NCI-H2171 (cell line): ENCODE results near the gene HK3.
"Not testable (repeated sequence)": the region's sequence is repeated elsewhere in the genome, so short reads cannot be mapped to it uniquely, and the experiment has no call there.

Experiments
- DNase-seq: peaks from one replicate; lab custom pipeline; 2025; lab: John Stamatoyannopoulos, UW

HK3 gene

GRCh38 chr5:176883700-176884570 lies 15.2 kb downstream of the HK3 start:
- DNase-seq, result no peak

- no peak for DNase-seq
Measured at GRCh38 chr5:176882567-176882903, 16.6 kb downstream of the HK3 start.

- DNase-seq, result no peak
Measured at GRCh38 chr5:176881816-176882566, 17.2 kb downstream of the HK3 start.

GRCh38 chr5:176881021-176881749 lies 18.0 kb downstream of the HK3 start:
- no peak for DNase-seq

GRCh38 chr5:176880366-176881020 lies 18.7 kb downstream of the HK3 start:
- no peak for DNase-seq

GRCh38 chr5:176879663-176880361 lies 19.3 kb downstream of the HK3 start:
- no peak for DNase-seq

GRCh38 chr5:176878906-176879662 lies 20.1 kb downstream of the HK3 start:
- DNase-seq, result no peak

GRCh38 chr5:176878463-176878862 lies 20.7 kb downstream of the HK3 start:
- no peak for DNase-seq

- no peak for DNase-seq
Measured at GRCh38 chr5:176877793-176878331, 21.3 kb downstream of the HK3 start.

GRCh38 chr5:176876506-176877431 lies 22.4 kb downstream of the HK3 start:
- DNase-seq, result no peak

- DNase-seq, result no peak
Measured at GRCh38 chr5:176875783-176876505, 23.2 kb downstream of the HK3 start.

- no peak for DNase-seq
Measured at GRCh38 chr5:176875014-176875550, 24.1 kb downstream of the HK3 start.

GRCh38 chr5:176874198-176874780 lies 24.9 kb downstream of the HK3 start:
- DNase-seq, result no peak

- no peak for DNase-seq
Measured at GRCh38 chr5:176873541-176874172, 25.5 kb downstream of the HK3 start.

- peak; percentile 3 for DNase-seq
Measured at GRCh38 chr5:176873011-176873410, 26.1 kb downstream of the HK3 start.

GRCh38 chr5:176872586-176872985 lies 26.6 kb downstream of the HK3 start:
- DNase-seq, result not testable (repeated sequence)

- not testable (repeated sequence) for DNase-seq
Measured at GRCh38 chr5:176870644-176871043, 28.5 kb downstream of the HK3 start.
